NCI-H748 (cell line): ENCODE data around the gene A1CF.
"Not testable (repeated sequence)": the region's sequence is repeated elsewhere in the genome, so short reads cannot be mapped to it uniquely, and the experiment has no call there.

ENCODE experiments used
- DNase-seq: peaks from one replicate; lab custom pipeline; 2025; ENCODE audit not compliant: unreplicated experiment; lab: John Stamatoyannopoulos, UW

A1CF gene

GRCh38 chr10:50788951-50789945 is 96.2 kb downstream of the A1CF start:
- peak; percentile 8 for DNase-seq

DNA sequence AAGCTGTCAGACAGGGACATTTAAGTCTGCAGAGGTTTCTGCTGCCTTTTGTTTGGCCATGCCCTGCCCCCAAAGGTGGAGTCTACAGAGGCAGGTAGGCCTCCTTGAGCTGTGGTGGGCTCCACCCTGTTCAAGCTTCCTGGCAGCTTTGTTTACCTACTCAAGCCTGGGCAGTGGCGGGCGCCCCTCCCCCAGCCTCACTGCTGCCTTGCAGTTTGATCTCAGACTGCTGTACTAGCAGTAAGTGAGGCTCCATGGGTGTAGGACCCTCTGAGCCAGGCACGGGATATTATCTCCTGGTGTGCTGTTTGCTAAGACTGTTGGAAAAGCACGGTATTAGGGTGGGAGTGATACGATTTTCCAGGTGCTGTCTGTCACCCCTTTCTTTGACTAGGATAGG is 97.5 kb downstream of the A1CF start:
- peak; percentile 41 for DNase-seq

DNA sequence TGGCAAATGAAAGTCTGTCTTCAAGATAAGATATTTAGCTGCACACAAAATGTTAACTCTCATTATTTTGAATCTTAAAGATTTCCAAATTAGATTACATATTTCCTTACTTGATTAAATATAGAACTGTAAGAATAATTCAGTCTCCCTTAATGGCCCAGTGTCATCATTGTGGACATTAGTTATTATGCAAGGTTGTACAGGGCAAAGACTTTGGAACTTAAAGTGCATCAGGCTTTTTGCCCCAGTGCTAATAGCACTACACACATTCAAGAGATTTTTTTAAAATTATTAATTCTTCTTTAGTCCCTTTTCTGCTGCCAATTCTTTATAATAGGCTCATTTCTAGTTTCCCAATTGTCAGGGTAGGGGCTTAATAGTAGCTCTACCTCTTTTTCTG is 103.4 kb downstream of the A1CF start:
- not testable (repeated sequence) for DNase-seq

- not testable (repeated sequence) for DNase-seq
These were observed 105.4 kb downstream of the A1CF start for GRCh38 chr10:50780036-50780435.

DNA sequence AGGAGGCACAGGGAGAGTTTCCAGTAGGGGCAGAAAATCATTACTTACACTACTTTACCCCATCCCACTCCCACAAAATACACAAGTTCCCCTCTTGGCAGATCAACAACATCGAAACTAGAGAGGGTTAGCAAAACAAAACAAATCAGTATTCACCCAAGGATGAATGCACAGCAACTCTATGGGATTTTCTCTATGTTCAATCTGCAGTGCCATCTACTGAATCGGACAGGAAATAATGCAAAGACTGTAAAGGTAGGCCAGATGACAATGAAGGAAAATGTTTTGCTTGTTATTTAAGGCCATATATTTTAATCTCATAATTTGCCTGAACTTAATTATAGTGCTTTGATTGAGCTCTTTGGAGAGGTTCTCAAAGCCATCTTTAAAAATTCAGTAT is 110.6 kb downstream of the A1CF start:
- not testable (repeated sequence) for DNase-seq

DNA sequence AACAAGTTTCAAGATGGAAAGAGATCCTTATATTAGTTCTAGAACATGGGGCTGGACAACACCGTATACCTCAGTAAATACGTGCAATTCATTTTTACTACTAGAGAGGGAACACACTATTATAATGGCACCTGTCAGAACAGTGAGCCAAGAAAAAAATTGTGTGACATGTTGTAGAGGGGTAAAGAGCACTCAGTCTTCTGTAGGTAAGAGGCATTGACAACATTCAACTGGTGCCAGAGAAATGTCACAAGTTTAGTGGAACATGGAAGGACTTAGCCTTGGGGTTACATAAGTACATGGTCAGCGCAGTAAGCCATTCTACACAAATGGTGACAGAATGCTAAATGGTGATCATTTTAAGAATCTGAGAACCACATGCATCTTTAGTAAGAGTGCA is 113.4 kb downstream of the A1CF start:
- not testable (repeated sequence) for DNase-seq

DNA sequence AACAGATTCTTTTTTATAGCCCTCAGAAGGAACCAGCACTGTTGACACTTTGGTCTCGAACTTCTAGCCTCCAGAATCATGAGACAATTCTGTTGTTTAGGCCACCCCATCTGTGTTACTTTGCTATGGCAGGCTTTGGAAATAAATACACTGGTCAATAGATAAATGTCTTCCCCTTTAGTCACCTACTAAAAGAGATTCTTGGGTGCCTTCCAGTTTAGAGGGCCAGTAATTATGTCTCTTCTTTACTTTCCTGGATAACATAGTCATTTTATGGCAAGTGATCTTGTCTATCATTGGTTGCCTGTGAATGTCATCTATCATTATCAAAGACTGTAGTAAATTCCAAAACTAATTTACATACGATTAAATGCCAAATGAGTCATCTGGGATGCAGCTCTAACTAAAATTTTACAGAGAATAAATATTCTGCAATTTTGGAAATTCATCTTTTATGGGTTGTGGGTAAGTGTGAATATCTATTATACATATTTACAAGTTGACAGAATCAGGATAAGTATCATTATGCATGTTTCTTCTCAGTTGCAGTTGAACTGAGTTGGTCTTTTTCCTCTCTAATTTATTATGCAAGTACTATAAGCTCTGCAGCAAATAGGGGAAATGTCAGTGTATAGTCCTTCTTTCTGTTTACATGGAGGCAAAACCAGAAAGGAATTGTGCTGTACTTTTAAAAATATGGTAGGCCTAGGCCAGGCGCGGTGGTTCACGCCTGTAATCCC is 118.5 kb downstream of the A1CF start:
- DNase-seq, result not testable (repeated sequence)
